H1 (cell line): ENCODE results near the gene CABCOCO1. TPM values are rescaled to one million over a fixed set of nuclear protein-coding genes. Genes with fewer than 3 reads are reported as not detected.

Source experiments
- CTCF ChIA-PET: fragments of 300-600 bp; sonication (Branson Sonifier 250); formaldehyde crosslinking; loops from one replicate; lab custom pipeline; 2021; ENCODE audit not compliant: partially characterized antibody; lab: Charles Lee
- POLR2A ChIA-PET: fragments of 300-600 bp; sonication (Branson Sonifier 250); formaldehyde crosslinking; loops from one replicate; lab custom pipeline; 2021; ENCODE audit warnings: inconsistent platforms; ENCODE audit not compliant: partially characterized antibody; lab: Charles Lee
- DNase-seq, 2 experiments: peaks; one replicate each; pipeline versions ENCODE4 v3.0.0 to v3.0.0-alpha.2; 2010 to 2022; ENCODE audit warnings: low spot score in 2 of 2, low read depth in 1 of 2, mixed read lengths in 1 of 2
- FAIRE-seq: peaks from 2 replicates; lab custom pipeline; 2011; peaks lifted over from hg19 to GRCh38; lab: Jason Lieb, UNC
- H2AFZ ChIP-seq: 2 replicates; pipeline ENCODE4 v1.8.1; 2012; ENCODE audit warnings: low read length, inconsistent platforms
- H2AK5ac ChIP-seq: 2 replicates; pipeline ENCODE4 v1.6.1; 2013; ENCODE audit warnings: low read depth, low read length
- H2BK120ac ChIP-seq: replicated peaks from 2 replicates; pipeline ENCODE3; 2013; ENCODE audit warnings: low read depth, low read length, inconsistent platforms
- H2BK12ac ChIP-seq: 2 replicates; pipeline ENCODE4 v1.6.1; 2013; ENCODE audit warnings: low read depth, low read length
- H2BK15ac ChIP-seq: 2 replicates; pipeline ENCODE4 v1.6.1; 2013; ENCODE audit warnings: low read length
- H2BK20ac ChIP-seq: 2 replicates; pipeline ENCODE4 v1.6.1; 2013; ENCODE audit warnings: low read length
- H2BK5ac ChIP-seq: 2 replicates; pipeline ENCODE4 v1.6.1; 2013; ENCODE audit warnings: low read depth, low read length
- H3K14ac ChIP-seq: 2 replicates; pipeline ENCODE4 v1.6.1; 2013; ENCODE audit warnings: inconsistent platforms; ENCODE audit not compliant: insufficient read length
- H3K18ac ChIP-seq: 2 replicates; pipeline ENCODE4 v1.6.1; 2013; ENCODE audit warnings: low read length; ENCODE audit errors: extremely low read depth
- H3K23ac ChIP-seq: 2 replicates; pipeline ENCODE4 v1.6.1; 2013; ENCODE audit warnings: inconsistent platforms; ENCODE audit not compliant: insufficient read length
- H3K23me2 ChIP-seq: 2 replicates; pipeline ENCODE4 v1.6.1; 2013; ENCODE audit warnings: low read depth, low read length
- H3K27ac ChIP-seq: 2 replicates; pipeline ENCODE4 v1.6.1; 2011; ENCODE audit warnings: low read depth, low read length, inconsistent platforms
- H3K27me3 ChIP-seq, 4 experiments: replicated peaks in 1 of 4; 1 replicate in 1 of 4; 2 replicates in 3 of 4; pipeline versions ENCODE4 v1.6.1 to v1.8.1; 2011 to 2013; ENCODE audit warnings: low read length in 3 of 4, mild to moderate bottlenecking in 3 of 4, inconsistent platforms in 2 of 4, mixed read lengths in 2 of 4, moderate library complexity in 1 of 4; ENCODE audit not compliant: control insufficient read depth in 3 of 4, insufficient read depth in 3 of 4; ENCODE audit errors: extremely low read depth in 1 of 4
- H3K36me3 ChIP-seq, 4 experiments: 2 replicates each; pipeline versions ENCODE4 v1.6.1 to v1.8.1; 2011 to 2013; ENCODE audit warnings: mild to moderate bottlenecking in 4 of 4, low read length in 3 of 4, moderate library complexity in 2 of 4, control low read depth in 1 of 4, inconsistent platforms in 1 of 4; ENCODE audit not compliant: insufficient read depth in 4 of 4, control insufficient read depth in 2 of 4
- H3K4ac ChIP-seq: replicated peaks from 2 replicates; pipeline ENCODE3; 2013; ENCODE audit warnings: low read length, low read depth, mixed read lengths, inconsistent platforms; ENCODE audit not compliant: insufficient read length
- H3K4me1 ChIP-seq, 4 experiments: replicated peaks in 1 of 4; 1 replicate in 1 of 4; 2 replicates in 3 of 4; pipeline versions ENCODE4 v1.6.1 to v1.8.1; 2011 to 2013; ENCODE audit warnings: low read length in 3 of 4, inconsistent platforms in 2 of 4, mixed read lengths in 1 of 4; ENCODE audit not compliant: insufficient read depth in 4 of 4, control insufficient read depth in 3 of 4
- H3K4me2 ChIP-seq, 2 experiments: 2 replicates each; pipeline versions ENCODE4 v1.6.1 to v1.8.1; 2011 to 2013; ENCODE audit warnings: low read depth in 2 of 2, low read length in 2 of 2, control low read depth in 1 of 2, inconsistent platforms in 1 of 2, mild to moderate bottlenecking in 1 of 2; ENCODE audit not compliant: insufficient read depth in 1 of 2
- H3K4me3 ChIP-seq, 4 experiments: fragments of 200-600, 300-600 bp in 1 of 4; sonication (generic), shearing (Covaris generic), sonication (Bioruptor Twin) in 1 of 4; 2 replicates each; pipeline versions ENCODE4 v1.5.1 to v1.8.1; 2011 to 2016; ENCODE audit warnings: low read length in 4 of 4, low read depth in 3 of 4, control low read depth in 2 of 4, inconsistent platforms in 2 of 4, mild to moderate bottlenecking in 2 of 4, mixed read lengths in 1 of 4, moderate library complexity in 1 of 4; ENCODE audit not compliant: insufficient read depth in 2 of 4; ENCODE audit errors: extremely low read depth in 1 of 4
- H3K56ac ChIP-seq: replicated peaks from 2 replicates; pipeline ENCODE3; 2013; ENCODE audit warnings: low read depth, mild to moderate bottlenecking, mixed read lengths, low read length, inconsistent platforms; ENCODE audit not compliant: insufficient read length
- H3K79me1 ChIP-seq: 2 replicates; pipeline ENCODE4 v1.6.1; 2013; ENCODE audit warnings: low read depth, low read length, control low read depth
- H3K79me2 ChIP-seq, 2 experiments: 2 replicates each; pipeline versions ENCODE4 v1.6.1 to v1.8.1; 2012 to 2013; ENCODE audit warnings: low read length in 2 of 2, mild to moderate bottlenecking in 2 of 2, inconsistent platforms in 1 of 2; ENCODE audit not compliant: insufficient read depth in 2 of 2, control insufficient read depth in 1 of 2
- H3K9ac ChIP-seq, 4 experiments: replicated peaks in 1 of 4; 1 replicate in 1 of 4; 2 replicates in 3 of 4; pipeline versions ENCODE4 v1.6.1 to v1.8.1; 2011 to 2013; ENCODE audit warnings: low read depth in 3 of 4, low read length in 3 of 4, control low read depth in 2 of 4, mild to moderate bottlenecking in 2 of 4, moderate library complexity in 2 of 4, inconsistent platforms in 1 of 4; ENCODE audit errors: extremely low read depth in 1 of 4
- H3K9me3 ChIP-seq, 2 experiments: 2 replicates each; pipeline versions ENCODE4 v1.6.1 to v1.8.1; 2012 to 2013; ENCODE audit warnings: mild to moderate bottlenecking in 2 of 2, moderate library complexity in 2 of 2, control low read depth in 1 of 2, inconsistent platforms in 1 of 2, low read depth in 1 of 2, low read length in 1 of 2, mixed read lengths in 1 of 2; ENCODE audit not compliant: insufficient read depth in 2 of 2
- H4K20me1 ChIP-seq, 2 experiments: replicated peaks in 1 of 2; 2 replicates each; pipeline versions ENCODE3 to v1.8.1; 2011 to 2013; ENCODE audit warnings: inconsistent platforms in 2 of 2, low read length in 2 of 2, mild to moderate bottlenecking in 1 of 2; ENCODE audit not compliant: insufficient read depth in 2 of 2, control insufficient read depth in 1 of 2
- H4K5ac ChIP-seq: 2 replicates; pipeline ENCODE4 v1.6.1; 2013; ENCODE audit warnings: low read length, low read depth, mixed read lengths, inconsistent platforms; ENCODE audit not compliant: insufficient read length
- H4K8ac ChIP-seq: 2 replicates; pipeline ENCODE4 v1.8.0; 2013; ENCODE audit warnings: mild to moderate bottlenecking, moderate library complexity, low read length, inconsistent platforms; ENCODE audit not compliant: insufficient read depth; ENCODE audit errors: extremely low read depth
- H4K91ac ChIP-seq: replicated peaks from 2 replicates; pipeline ENCODE3; 2013; ENCODE audit warnings: low read length, mixed read lengths, inconsistent platforms; ENCODE audit not compliant: insufficient read length
- SIN3A ChIP-seq, 2 experiments: IDR thresholded peaks in 1 of 2; conservative IDR thresholded peaks in 1 of 2; 2 replicates each; pipeline ENCODE4 v1.6.1; 2011 to 2012; ENCODE audit warnings: low read length in 2 of 2, improper control_type of control experiment in 1 of 2, low read depth in 1 of 2, mild to moderate bottlenecking in 1 of 2
- polyA plus RNA-seq, 7 experiments: library from polyadenylated mRNA; depleted of rRNA in 3 of 7; stranded (reverse) in 5 of 7; unstranded in 2 of 7; fragments of >200 nt in 5 of 7; fragments of 200-250 nt in 2 of 7; gene quantifications; 1 replicate in 5 of 7; 2 replicates in 1 of 7; 4 replicates in 1 of 7; pipeline versions ENCODE4 v1.2.1 to v1.2.3, GENCODE V29; 2011 to 2013; ENCODE audit warnings: missing spikeins in 2 of 7, mixed read lengths in 2 of 7
- total RNA-seq: library from RNA; stranded (reverse); fragmentation: NEBNext Ultra II Directional; extraction: Animal tissue kit (Norgen Biotek cat#: 25700); gene quantifications from 2 replicates; pipeline ENCODE4 v1.2.1, GENCODE V29; 2021
- TF ChIP-seq, protein P1 (sequence below): IDR thresholded peaks from 2 replicates; pipeline ENCODE4 v1.6.1; 2012; ENCODE audit warnings: low read length, inconsistent platforms

The CABCOCO1 gene
- total and polyA plus RNA-seq, 2 of the 8 experiments (the other 6 are each of a cell fraction or from before 2014, with no cell fraction given) = not detected

DNA sequence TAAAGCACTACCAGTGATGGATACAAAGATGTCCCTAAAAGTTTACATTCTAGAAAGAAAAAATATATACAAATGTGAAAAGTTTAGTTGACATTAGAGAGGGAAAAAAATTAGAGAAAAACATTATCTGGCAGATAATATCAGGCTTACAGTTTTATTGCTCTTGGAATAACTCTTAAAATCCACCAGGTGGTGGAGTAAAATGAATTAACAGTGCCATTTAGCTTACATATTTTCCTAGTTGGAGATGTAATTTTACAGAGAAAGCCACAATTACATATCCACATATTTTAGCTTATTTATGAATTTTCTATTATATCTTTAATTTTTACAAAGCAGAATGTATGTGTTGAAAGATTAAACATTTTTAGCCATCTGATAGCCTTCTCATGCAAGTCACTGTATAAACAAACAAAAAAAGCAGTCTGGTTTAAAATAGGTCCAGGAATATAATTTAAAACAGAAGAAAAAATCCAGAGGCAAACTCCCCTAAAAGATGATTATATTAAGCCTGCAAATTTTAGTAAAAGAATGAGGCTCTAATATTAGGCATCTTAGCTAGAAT lies 6.5 kb downstream of the CABCOCO1 start:
- no peak overlapping the region for H4K5ac ChIP-seq
- FAIRE-seq (no peak), DNase-seq (no peak)
- no peak overlapping the region for H3K4me3 ChIP-seq
- no peak overlapping the region for H2AK5ac ChIP-seq
- POLR2A ChIA-PET = no interaction called here
- H3K79me2 ChIP-seq = no peaks in the 10 kb centered on the region
- no peak overlapping the region for H2BK120ac ChIP-seq
- H3K23me2 ChIP-seq = no peaks in the 10 kb centered on the region
- no peak overlapping the region for H3K14ac ChIP-seq
- H3K27me3 ChIP-seq = no peaks in the 10 kb centered on the region
- no peak overlapping the region for H2AFZ ChIP-seq
- H3K4me2 ChIP-seq = no peak overlapping the region
- H2BK5ac ChIP-seq = no peak overlapping the region
- no peaks in the 10 kb centered on the region for H3K79me1 ChIP-seq
- no peak overlapping the region for H3K56ac ChIP-seq
- no peaks in the 10 kb centered on the region for H4K20me1 ChIP-seq
- no peak overlapping the region for H4K91ac ChIP-seq
- TF ChIP-seq, protein P1, sequence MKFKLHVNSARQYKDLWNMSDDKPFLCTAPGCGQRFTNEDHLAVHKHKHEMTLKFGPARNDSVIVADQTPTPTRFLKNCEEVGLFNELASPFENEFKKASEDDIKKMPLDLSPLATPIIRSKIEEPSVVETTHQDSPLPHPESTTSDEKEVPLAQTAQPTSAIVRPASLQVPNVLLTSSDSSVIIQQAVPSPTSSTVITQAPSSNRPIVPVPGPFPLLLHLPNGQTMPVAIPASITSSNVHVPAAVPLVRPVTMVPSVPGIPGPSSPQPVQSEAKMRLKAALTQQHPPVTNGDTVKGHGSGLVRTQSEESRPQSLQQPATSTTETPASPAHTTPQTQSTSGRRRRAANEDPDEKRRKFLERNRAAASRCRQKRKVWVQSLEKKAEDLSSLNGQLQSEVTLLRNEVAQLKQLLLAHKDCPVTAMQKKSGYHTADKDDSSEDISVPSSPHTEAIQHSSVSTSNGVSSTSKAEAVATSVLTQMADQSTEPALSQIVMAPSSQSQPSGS = no peak
- no peak for TF ChIP-seq SIN3A (conservative IDR thresholded peaks at IDR 0.05 in 1 of 2, IDR thresholded peaks at IDR 0.05 in 1 of 2; ENCODE audit: low read depth in 1 of 2, low read length in 2 of 2)
- no peak overlapping the region for H2BK15ac ChIP-seq
- H3K9me3 ChIP-seq = no peaks in the 10 kb centered on the region
- H3K4ac ChIP-seq = no peak overlapping the region
- H2BK20ac ChIP-seq = no peak overlapping the region
- no peak overlapping the region for H2BK12ac ChIP-seq
- H3K27ac ChIP-seq = no peak overlapping the region
- no peaks in the 10 kb centered on the region for H3K4me1 ChIP-seq
- no peaks in the 10 kb centered on the region for H3K36me3 ChIP-seq
- no peak overlapping the region for H3K23ac ChIP-seq
- H4K8ac ChIP-seq = no peak overlapping the region
- CTCF ChIA-PET = interaction anchor here (1.3 kb wide), 1 partner anchor 14 kb away, joined by 3 read pairs; no protein-coding TSS in a partner anchor
- H3K9ac ChIP-seq = no peak overlapping the region
- H3K18ac ChIP-seq = no peak overlapping the region
